Progenitor cell of endocrine pancreas (in vitro differentiated cells): Measurements from ENCODE around the gene C1orf198. TPM values are rescaled to one million over a fixed set of nuclear protein-coding genes. Genes with fewer than 3 reads are reported as not detected.
A peak's percentile ranks its signal among the peaks of the same experiment; 100 is the strongest.

Source experiments
- DNase-seq: peaks from one replicate; pipeline ENCODE4 v3.0.0; 2021; ENCODE audit warnings: low spot score; ENCODE audit not compliant: unreplicated experiment
- H3K27ac Mint-ChIP-seq: 2 replicates; pipeline ENCODE4 v1.8.0; 2021; ENCODE audit warnings: mild to moderate bottlenecking, moderate library complexity, mixed read lengths
- H3K27me3 Mint-ChIP-seq: 2 replicates; pipeline ENCODE4 v1.8.0; 2021; ENCODE audit warnings: mixed read lengths
- H3K36me3 Mint-ChIP-seq: 2 replicates; pipeline ENCODE4 v1.8.0; 2022; ENCODE audit warnings: mixed read lengths; ENCODE audit not compliant: insufficient read depth
- H3K4me1 Mint-ChIP-seq: 2 replicates; pipeline ENCODE4 v1.8.0; 2021; ENCODE audit warnings: low read depth, mixed read lengths
- H3K4me3 Mint-ChIP-seq: 2 replicates; pipeline ENCODE4 v1.8.0; 2021; ENCODE audit warnings: low read depth, mild to moderate bottlenecking, moderate library complexity, mixed read lengths
- H3K9me3 Mint-ChIP-seq: 2 replicates; pipeline ENCODE4 v1.8.0; 2021; ENCODE audit warnings: low read depth, mixed read lengths
- CTCF ChIP-seq: fragments of 200-600 bp; sonication (generic); IDR thresholded peaks from one replicate; pipeline ENCODE4 v1.5.0; 2021; ENCODE audit warnings: antibody characterized with exemption, mild to moderate bottlenecking; ENCODE audit not compliant: unreplicated experiment
- total RNA-seq: library from RNA; stranded (reverse); gene quantifications from 2 replicates; pipeline ENCODE4 v1.2.1, GENCODE V29; 2021

C1orf198 gene
- total RNA-seq, 1 donor from 2014 or later, result 70.1 TPM

- Mint-ChIP-seq H3K4me1 (no peaks in the 10 kb centered on the region), H3K27ac (no peak overlapping the region), H3K9me3 (no peaks in the 10 kb centered on the region), H3K4me3 (no peak overlapping the region), H3K36me3 (peaks cover 14% of the 10 kb centered on the region), H3K27me3 (no peaks in the 10 kb centered on the region)
- TF ChIP-seq CTCF, result no peak
- no peak for DNase-seq
Measured at GRCh38 chr1:230834292-230834691, 34.0 kb downstream of the C1orf198 start.

- H3K36me3 Mint-ChIP-seq, result peaks cover 6% of the 10 kb centered on the region
- no peaks in the 10 kb centered on the region for H3K27me3 Mint-ChIP-seq
- DNase-seq, result no peak
- no peak for TF ChIP-seq CTCF
- no peak overlapping the region for H3K27ac Mint-ChIP-seq
- H3K4me1 Mint-ChIP-seq, result no peaks in the 10 kb centered on the region
- H3K4me3 Mint-ChIP-seq, result no peak overlapping the region
- no peaks in the 10 kb centered on the region for H3K9me3 Mint-ChIP-seq
Measured at GRCh38 chr1:230833511-230833910, 34.8 kb downstream of the C1orf198 start.

- no peak for DNase-seq
- Mint-ChIP-seq H3K4me1 (peaks cover 6% of the 10 kb centered on the region), H3K4me3 (no peak overlapping the region), H3K9me3 (no peaks in the 10 kb centered on the region), H3K27me3 (no peaks in the 10 kb centered on the region), H3K36me3 (peaks cover 3% of the 10 kb centered on the region), H3K27ac (no peak overlapping the region)
- TF ChIP-seq CTCF, result no peak
Measured at GRCh38 chr1:230832476-230832875, 35.8 kb downstream of the C1orf198 start.

GRCh38 chr1:230831771-230832170 is 36.5 kb downstream of the C1orf198 start:
- Mint-ChIP-seq H3K27me3 (no peaks in the 10 kb centered on the region), H3K27ac (peak overlapping the region; percentile 11), H3K36me3 (peaks cover 2% of the 10 kb centered on the region), H3K4me1 (peaks cover 8% of the 10 kb centered on the region), H3K4me3 (no peak overlapping the region), H3K9me3 (no peaks in the 10 kb centered on the region)
- TF ChIP-seq CTCF, result no peak
- no peak for DNase-seq

- Mint-ChIP-seq H3K27ac (no peak overlapping the region), H3K4me1 (peaks cover 31% of the 10 kb centered on the region), H3K4me3 (no peak overlapping the region), H3K27me3 (no peaks in the 10 kb centered on the region), H3K36me3 (peaks cover 2% of the 10 kb centered on the region), H3K9me3 (no peaks in the 10 kb centered on the region)
- TF ChIP-seq CTCF, result no peak
- DNase-seq, result no peak
Measured at GRCh38 chr1:230828421-230828820, 39.9 kb downstream of the C1orf198 start.
